Medulla oblongata (tissue), 1 donor: ENCODE results near the gene DNLZ.

ENCODE experiments used
- DNase-seq: peaks from one replicate; pipeline ENCODE4 v3.0.0-alpha.2; 2015; ENCODE audit errors: extremely low spot score

The DNLZ gene

DNA sequence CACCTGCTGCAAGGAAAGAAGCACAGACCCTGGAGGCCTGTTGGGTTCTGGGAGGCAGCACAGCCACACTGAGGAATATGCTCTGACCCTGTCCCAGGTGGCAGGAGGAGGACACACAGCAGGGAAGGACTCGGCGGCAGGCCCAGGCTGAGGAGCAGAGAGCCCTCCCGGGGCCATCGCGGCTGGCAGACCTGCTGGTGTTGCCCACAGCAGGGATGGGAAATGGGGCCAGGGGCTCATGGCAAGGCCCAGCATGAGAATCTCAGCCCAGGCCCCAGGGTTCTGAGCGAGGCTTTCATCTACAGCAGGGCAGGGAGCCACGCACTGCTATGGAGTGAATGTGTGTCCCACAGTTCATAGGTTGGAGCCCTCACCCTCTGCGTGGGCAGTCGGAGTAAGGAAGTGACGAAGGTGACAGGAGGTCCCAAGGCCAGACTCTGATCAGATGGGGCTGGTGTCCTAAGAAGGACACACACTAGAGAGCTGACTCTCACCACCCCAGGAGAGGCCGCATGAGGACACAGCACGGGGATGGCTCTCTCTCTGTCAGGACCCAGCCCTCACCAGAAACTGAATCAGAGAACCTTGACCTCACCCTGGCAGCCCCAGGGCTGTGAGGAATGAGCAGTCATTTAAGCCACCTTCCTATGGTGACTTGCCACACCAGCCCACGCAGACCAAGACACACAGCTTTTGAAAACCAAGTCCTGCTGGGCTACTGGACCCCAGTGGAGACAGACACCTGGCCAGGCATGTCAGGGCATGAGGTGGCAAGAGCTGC, 46.5 kb downstream of the DNLZ start:
- no peak for DNase-seq

DNA sequence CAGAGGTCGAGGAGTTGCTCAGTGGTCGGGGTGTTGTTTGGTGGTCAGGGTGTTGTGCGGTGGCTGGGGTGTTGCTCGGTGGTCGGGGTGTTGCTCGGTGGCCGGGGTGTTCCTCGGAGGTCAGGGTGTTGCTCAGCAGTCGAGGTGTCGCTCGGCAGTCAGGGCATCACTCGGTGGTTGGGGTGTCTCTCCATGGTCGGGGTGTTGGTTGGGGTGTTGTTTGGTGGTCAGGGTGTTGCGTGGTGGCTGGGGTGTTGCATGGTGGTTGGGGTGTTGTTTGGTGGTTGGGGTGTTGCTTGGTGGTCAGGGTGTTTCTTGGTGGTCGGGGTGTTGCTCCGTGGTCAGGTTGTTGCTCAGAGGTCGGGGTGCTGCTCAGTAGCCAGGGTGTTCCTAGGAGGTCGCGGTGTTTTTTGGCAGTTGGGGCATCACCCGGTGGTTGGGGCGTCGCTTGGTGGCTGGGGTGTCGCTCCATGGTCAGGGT, 47.2 kb downstream of the DNLZ start:
- DNase-seq, result no peak

DNA sequence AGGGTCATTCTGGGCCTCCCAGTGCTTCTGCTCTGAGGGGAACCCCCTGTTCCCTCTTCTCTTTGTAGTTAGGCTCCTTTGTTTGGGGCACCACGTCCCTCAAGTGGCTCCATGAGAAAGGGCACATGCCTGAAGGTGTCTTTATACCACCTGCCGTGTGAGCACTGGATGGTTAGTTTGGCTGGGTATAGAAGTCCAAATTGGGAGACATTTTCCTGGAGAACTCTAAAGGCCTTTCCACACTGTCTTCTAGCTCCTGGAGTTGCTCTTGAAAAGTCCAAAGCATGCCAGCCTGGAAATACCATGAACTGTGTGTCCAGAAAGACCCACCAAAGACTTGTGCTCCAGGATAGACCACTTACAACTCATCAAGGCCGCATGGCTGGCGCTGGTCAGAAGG, 48.6 kb downstream of the DNLZ start:
- no peak for DNase-seq

DNA sequence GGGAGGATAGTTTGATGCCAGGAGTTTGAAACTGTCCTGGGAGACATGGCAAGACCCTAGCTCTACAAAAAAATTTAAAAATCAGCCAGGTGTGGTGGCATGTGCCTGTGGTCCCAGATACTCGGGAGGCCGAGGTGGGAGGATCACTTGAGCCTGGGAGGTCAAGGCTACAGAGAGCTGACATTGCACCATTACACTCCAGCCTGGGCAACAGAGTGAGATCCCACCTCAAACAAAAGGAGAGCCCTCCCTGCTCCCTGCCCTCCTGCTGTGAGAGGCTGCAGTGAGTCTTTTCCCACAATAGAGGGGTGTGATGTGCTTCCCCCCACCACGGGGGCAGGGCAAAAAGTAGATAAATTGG, 49.5 kb downstream of the DNLZ start:
- DNase-seq, result no peak

DNA sequence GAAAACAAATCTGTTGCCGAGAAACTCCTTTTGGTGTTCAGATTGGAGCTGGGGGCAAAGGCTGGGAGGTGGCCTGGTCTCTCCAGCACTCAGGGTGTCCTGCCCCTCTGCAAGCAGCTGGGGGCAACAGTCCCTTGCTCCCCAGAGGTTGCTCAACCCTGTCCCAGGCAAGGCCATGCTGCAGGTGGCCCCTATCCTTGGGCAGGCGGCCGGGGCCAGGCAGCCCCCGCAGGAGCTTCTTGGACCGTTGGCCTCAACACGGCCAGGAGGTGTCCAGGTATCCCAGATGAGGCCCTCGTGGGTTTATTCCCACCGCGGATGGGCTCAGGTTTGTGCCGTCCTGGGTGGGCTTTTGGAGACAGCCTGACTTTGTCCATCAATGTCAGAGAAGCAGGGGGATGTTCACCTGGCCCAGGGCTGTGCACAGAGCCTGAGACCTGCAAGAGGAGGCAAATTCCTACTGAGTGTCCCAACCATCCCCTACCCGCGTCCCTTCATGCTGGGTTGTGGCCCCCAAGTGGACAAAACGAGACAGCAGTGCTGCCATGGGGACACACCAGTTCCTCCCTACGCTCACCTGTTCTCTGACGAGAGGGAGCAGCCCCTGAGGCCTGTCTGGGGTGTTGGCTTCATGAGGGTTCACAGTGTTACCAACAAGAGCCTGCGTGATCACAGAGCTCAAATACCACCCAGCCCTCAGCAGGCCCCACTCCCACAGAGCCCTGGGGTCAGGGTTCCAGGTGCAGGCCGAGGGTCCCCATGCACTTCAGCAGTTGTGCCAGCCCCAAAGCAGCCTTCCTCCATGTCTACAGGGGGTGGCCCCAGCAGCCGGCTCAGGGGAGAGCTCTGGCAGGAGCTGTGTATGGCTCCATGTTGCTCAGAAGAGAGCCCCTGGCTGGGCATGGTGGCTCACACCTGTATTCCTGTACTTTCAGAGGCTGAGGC, 50.2 kb downstream of the DNLZ start:
- no peak for DNase-seq

DNA sequence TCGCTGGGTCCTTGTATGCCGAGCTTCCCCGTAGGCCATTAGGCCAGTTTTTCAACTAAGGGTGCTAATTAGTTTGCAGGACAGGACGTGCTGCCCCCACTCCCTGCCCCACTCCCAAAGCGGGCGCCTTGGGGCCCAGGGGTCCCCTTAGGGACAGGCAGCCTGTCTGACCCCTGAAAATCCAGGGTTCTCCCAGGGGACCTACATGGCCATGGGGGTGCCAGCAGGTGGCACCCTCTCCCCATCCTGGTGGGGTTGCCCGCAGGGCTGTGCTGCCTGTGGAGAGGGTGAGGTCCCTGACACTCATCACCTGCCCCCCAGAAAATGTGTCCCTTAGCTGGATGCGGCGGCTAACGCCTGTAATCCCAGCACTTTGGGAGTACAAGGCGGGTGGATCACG, 51.1 kb downstream of the DNLZ start:
- DNase-seq, result peak; percentile 66

DNA sequence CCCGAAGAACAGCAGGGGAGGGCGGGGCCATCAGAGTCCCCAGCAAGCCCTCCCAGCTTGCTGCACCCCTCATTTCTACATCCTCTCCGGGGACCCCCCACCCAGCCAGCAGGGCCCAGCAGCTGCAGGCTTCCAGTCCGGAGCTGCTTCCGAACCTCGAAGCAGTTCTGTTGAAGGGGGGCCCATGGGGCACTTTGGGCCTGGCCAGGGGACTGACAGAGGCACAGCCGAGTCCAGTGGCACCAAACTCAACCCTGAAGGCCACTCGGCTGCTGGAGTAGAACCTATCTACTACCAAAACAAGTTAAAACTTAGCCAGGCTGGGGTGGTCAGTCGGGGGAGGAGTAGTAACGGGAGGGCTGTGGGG, 51.6 kb downstream of the DNLZ start:
- DNase-seq, result no peak

DNA sequence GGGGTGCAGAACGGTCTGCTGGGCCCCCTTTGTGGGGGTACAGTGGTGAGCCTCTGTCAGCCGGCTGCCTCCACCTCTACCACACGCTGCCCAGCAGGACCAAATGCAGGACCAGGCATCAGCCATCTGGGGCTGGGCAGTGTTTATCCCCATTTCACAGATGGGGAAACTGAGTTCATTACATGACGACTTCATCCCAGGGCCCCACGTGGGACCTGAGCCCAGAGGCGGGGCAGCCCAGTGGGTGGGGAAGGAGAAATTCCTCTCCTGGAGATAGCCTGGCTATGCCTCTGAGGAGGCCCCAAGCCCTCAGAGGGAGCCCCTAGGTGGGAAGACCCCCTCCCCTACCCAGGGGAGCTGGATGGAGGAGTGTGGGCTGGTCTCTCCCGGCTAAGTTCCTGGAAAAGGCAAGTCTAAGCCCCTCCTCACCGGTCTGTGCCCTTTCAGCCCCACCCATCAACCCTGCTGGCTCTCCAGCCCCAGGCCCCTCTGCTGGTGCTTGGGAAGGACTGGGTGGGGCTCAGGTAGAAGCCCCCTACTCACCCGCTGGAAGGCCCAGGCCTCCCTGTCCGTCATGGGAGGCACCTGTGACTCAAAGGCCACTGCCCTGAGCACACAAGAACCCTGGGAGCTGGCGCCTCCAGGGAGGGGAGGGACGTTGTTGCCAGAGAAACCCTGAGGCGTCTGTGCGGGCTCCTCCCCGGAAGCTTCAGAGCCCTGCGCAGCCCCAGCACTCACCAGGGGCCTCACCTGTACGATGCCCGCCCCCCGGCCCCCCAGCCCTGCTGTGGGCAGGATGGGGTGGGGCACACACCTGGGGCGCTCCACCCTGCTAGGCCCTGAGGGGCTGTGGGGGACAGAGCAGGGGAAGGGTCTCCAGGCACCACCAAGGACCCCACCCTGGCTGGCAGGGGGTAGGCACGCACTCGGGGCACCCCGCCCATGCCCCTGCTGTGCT, 52.2 kb downstream of the DNLZ start:
- no peak for DNase-seq

DNA sequence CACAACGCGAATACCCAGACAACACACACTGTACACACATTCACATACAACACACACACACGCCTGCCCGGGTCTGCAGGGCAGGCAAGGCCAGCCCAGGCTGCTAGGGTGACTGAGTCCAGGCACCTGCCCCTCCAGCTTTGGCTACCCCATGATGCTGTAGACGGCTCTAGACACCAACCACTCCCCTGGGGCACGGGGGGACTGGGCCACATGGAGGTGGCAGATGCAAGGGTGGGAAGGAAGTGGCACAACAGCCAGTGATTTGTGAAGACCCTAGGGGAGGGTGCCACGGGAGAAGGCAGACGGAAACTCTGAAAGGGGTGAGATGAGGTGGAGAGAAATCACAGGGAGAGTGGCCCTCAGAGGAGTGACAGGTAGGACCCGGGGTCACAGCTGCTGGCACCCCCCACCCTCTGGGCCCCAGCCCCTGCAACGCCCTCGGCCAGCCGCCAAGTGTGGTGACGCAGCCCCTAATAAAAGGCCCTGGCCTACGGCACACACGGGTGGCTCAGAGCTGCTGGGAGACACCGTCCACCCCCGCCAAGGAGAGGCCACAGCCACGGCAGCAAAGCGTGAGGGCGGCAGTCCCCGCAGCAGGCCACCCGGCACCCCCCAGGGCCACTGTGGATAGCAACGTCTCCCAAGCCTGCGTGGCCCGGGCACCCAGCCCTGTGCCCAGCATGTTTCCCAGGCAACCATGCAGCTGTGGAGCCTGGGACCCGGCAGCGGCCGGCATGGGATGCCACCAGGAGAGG, 53.1 kb downstream of the DNLZ start:
- no peak for DNase-seq

DNA sequence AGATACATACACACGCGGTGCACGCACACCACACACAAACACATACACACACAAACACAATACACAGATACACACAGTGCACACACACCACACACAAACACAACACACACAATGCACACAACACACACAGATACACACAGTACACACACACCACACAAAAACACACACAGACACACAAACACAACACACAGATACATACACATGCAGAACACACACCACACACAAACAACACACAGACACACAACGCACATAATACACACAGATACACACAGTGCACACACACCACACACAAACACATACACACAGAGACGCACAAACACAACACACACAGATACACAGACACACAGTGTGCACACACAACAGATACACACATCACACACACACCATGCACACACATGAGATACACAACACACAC, 53.7 kb downstream of the DNLZ start:
- no peak for DNase-seq
